ENCODE results near the gene MCC. TPM values are rescaled to one million over a fixed set of nuclear protein-coding genes. Genes with fewer than 3 reads are reported as not detected.

MCC gene
- total RNA-seq, 1 donor from 2014 or later = 22.7 TPM

- no peak overlapping the region for H3K4me3 Mint-ChIP-seq (ENCODE audit: unreplicated experiment)
- no peak for TF ChIP-seq CTCF (IDR thresholded peaks at IDR 0.05; ENCODE audit: unreplicated experiment)
- H3K4me1 Mint-ChIP-seq (ENCODE audit: unreplicated experiment) = peaks cover 2% of the 10 kb centered on the region
- H3K27ac Mint-ChIP-seq (ENCODE audit: unreplicated experiment) = no peak overlapping the region
- peaks cover 4% of the 10 kb centered on the region for H3K27me3 Mint-ChIP-seq (ENCODE audit: unreplicated experiment)
- H3K9me3 Mint-ChIP-seq (ENCODE audit: unreplicated experiment) = no peaks in the 10 kb centered on the region
- H3K36me3 Mint-ChIP-seq (ENCODE audit: low read depth, unreplicated experiment) = peaks cover 20% of the 10 kb centered on the region
- no peak for DNase-seq (ENCODE audit: low spot score)
Observed at GRCh38 chr5:113042491-113043243, 445.6 kb downstream of the MCC start.

GRCh38 chr5:113040672-113041260, 447.5 kb downstream of the MCC start:
- no peaks in the 10 kb centered on the region for H3K4me1 Mint-ChIP-seq (ENCODE audit: unreplicated experiment)
- H3K9me3 Mint-ChIP-seq (ENCODE audit: unreplicated experiment) = no peaks in the 10 kb centered on the region
- no peak for TF ChIP-seq CTCF (IDR thresholded peaks at IDR 0.05; ENCODE audit: unreplicated experiment)
- peaks cover 4% of the 10 kb centered on the region for H3K27me3 Mint-ChIP-seq (ENCODE audit: unreplicated experiment)
- H3K36me3 Mint-ChIP-seq (ENCODE audit: low read depth, unreplicated experiment) = peaks cover 20% of the 10 kb centered on the region
- H3K4me3 Mint-ChIP-seq (ENCODE audit: unreplicated experiment) = no peak overlapping the region
- no peak for DNase-seq (ENCODE audit: low spot score)
- H3K27ac Mint-ChIP-seq (ENCODE audit: unreplicated experiment) = no peak overlapping the region

GRCh38 chr5:113039934-113040285, 448.3 kb downstream of the MCC start:
- H3K9me3 Mint-ChIP-seq (ENCODE audit: unreplicated experiment) = no peaks in the 10 kb centered on the region
- peaks cover 2% of the 10 kb centered on the region for H3K4me1 Mint-ChIP-seq (ENCODE audit: unreplicated experiment)
- H3K36me3 Mint-ChIP-seq (ENCODE audit: low read depth, unreplicated experiment) = peaks cover 28% of the 10 kb centered on the region
- no peak overlapping the region for H3K4me3 Mint-ChIP-seq (ENCODE audit: unreplicated experiment)
- H3K27me3 Mint-ChIP-seq (ENCODE audit: unreplicated experiment) = peaks cover 7% of the 10 kb centered on the region
- DNase-seq (ENCODE audit: low spot score) = no peak
- H3K27ac Mint-ChIP-seq (ENCODE audit: unreplicated experiment) = no peak overlapping the region
- no peak for TF ChIP-seq CTCF (IDR thresholded peaks at IDR 0.05; ENCODE audit: unreplicated experiment)

GRCh38 chr5:113039229-113039933, 448.9 kb downstream of the MCC start:
- Mint-ChIP-seq H3K4me1 (ENCODE audit: unreplicated experiment) (peaks cover 2% of the 10 kb centered on the region), H3K4me3 (ENCODE audit: unreplicated experiment) (no peak overlapping the region), H3K27ac (ENCODE audit: unreplicated experiment) (no peak overlapping the region), H3K36me3 (ENCODE audit: low read depth, unreplicated experiment) (peaks cover 33% of the 10 kb centered on the region), H3K9me3 (ENCODE audit: unreplicated experiment) (no peaks in the 10 kb centered on the region), H3K27me3 (ENCODE audit: unreplicated experiment) (peaks cover 7% of the 10 kb centered on the region)
- DNase-seq (ENCODE audit: low spot score) = no peak
- no peak for TF ChIP-seq CTCF (IDR thresholded peaks at IDR 0.05; ENCODE audit: unreplicated experiment)

GRCh38 chr5:113038714-113039113, 449.5 kb downstream of the MCC start:
- peaks cover 2% of the 10 kb centered on the region for H3K4me1 Mint-ChIP-seq (ENCODE audit: unreplicated experiment)
- H3K27ac Mint-ChIP-seq (ENCODE audit: unreplicated experiment) = no peak overlapping the region
- H3K27me3 Mint-ChIP-seq (ENCODE audit: unreplicated experiment) = peaks cover 7% of the 10 kb centered on the region
- no peak for TF ChIP-seq CTCF (IDR thresholded peaks at IDR 0.05; ENCODE audit: unreplicated experiment)
- no peak for DNase-seq (ENCODE audit: low spot score)
- H3K9me3 Mint-ChIP-seq (ENCODE audit: unreplicated experiment) = no peaks in the 10 kb centered on the region
- peaks cover 33% of the 10 kb centered on the region for H3K36me3 Mint-ChIP-seq (ENCODE audit: low read depth, unreplicated experiment)
- H3K4me3 Mint-ChIP-seq (ENCODE audit: unreplicated experiment) = no peak overlapping the region

Measured in endothelial cell (in vitro differentiated cells).